ENCODE results near the gene SLC4A5.
"Not testable (repeated sequence)": the region's sequence is repeated elsewhere in the genome, so short reads cannot be mapped to it uniquely, and the experiment has no call there.

The SLC4A5 gene

GRCh38 chr2:74246496-74247195 lies 96.6 kb downstream of the SLC4A5 start:
- no peak for DNase-seq (ENCODE audit: low read depth, low spot score)
- no peak overlapping the region for H3K27ac ChIP-seq

GRCh38 chr2:74244286-74244685 lies 98.9 kb downstream of the SLC4A5 start:
- no peak overlapping the region for H3K27ac ChIP-seq
- no peak for DNase-seq (ENCODE audit: low read depth, low spot score)

- DNase-seq (ENCODE audit: low read depth, low spot score) = no peak
- no peak overlapping the region for H3K27ac ChIP-seq
Observed at GRCh38 chr2:74242354-74243071, 100.7 kb downstream of the SLC4A5 start.

- H3K27ac ChIP-seq = no peak overlapping the region
- no peak for DNase-seq (ENCODE audit: low read depth, low spot score)
Observed at GRCh38 chr2:74239346-74239745, 103.9 kb downstream of the SLC4A5 start.

- no peak overlapping the region for H3K27ac ChIP-seq
- no peak for DNase-seq (ENCODE audit: low read depth, low spot score)
Observed at GRCh38 chr2:74238879-74239278, 104.3 kb downstream of the SLC4A5 start.

- no peak for DNase-seq (ENCODE audit: low read depth, low spot score)
- no peak overlapping the region for H3K27ac ChIP-seq
Observed at GRCh38 chr2:74235041-74235440, 108.2 kb downstream of the SLC4A5 start.

- no peak for DNase-seq (ENCODE audit: low read depth, low spot score)
- no peak overlapping the region for H3K27ac ChIP-seq
Observed at GRCh38 chr2:74233648-74234047, 109.6 kb downstream of the SLC4A5 start.

- no peak for DNase-seq (ENCODE audit: low read depth, low spot score)
- no peak overlapping the region for H3K27ac ChIP-seq
Observed at GRCh38 chr2:74232426-74232825, 110.8 kb downstream of the SLC4A5 start.

GRCh38 chr2:74229865-74230264 lies 113.4 kb downstream of the SLC4A5 start:
- not testable (repeated sequence) for H3K27ac ChIP-seq; DNase-seq (ENCODE audit: low read depth, low spot score)

- no peak for DNase-seq (ENCODE audit: low read depth, low spot score)
- H3K27ac ChIP-seq = no peak overlapping the region
Observed at GRCh38 chr2:74228772-74229171, 114.4 kb downstream of the SLC4A5 start.

GRCh38 chr2:74227646-74228045 lies 115.6 kb downstream of the SLC4A5 start:
- no peak overlapping the region for H3K27ac ChIP-seq
- no peak for DNase-seq (ENCODE audit: low read depth, low spot score)

- peak overlapping the region; percentile 31 for H3K27ac ChIP-seq
- no peak for DNase-seq (ENCODE audit: low read depth, low spot score)
Observed at GRCh38 chr2:74226648-74227213, 116.5 kb downstream of the SLC4A5 start.

GRCh38 chr2:74225698-74226459 lies 117.3 kb downstream of the SLC4A5 start:
- peak overlapping the region; percentile 31 for H3K27ac ChIP-seq
- DNase-seq (ENCODE audit: low read depth, low spot score) = no peak

GRCh38 chr2:74223941-74224770 lies 119.1 kb downstream of the SLC4A5 start:
- no peak for DNase-seq (ENCODE audit: low read depth, low spot score)
- H3K27ac ChIP-seq = peak overlapping the region; percentile 51

- no peak overlapping the region for H3K27ac ChIP-seq
- DNase-seq (ENCODE audit: low read depth, low spot score) = no peak
Observed at GRCh38 chr2:74222300-74222650, 120.9 kb downstream of the SLC4A5 start.

- DNase-seq (ENCODE audit: low read depth, low spot score) = no peak
- no peak overlapping the region for H3K27ac ChIP-seq
Observed at GRCh38 chr2:74221604-74222299, 121.5 kb downstream of the SLC4A5 start.

- no peak for DNase-seq (ENCODE audit: low read depth, low spot score)
- no peak overlapping the region for H3K27ac ChIP-seq
Observed at GRCh38 chr2:74221091-74221490, 122.1 kb downstream of the SLC4A5 start.

GRCh38 chr2:74219846-74220486 lies 123.2 kb downstream of the SLC4A5 start:
- H3K27ac ChIP-seq = no peak overlapping the region
- DNase-seq (ENCODE audit: low read depth, low spot score) = no peak

- no peak overlapping the region for H3K27ac ChIP-seq
- no peak for DNase-seq (ENCODE audit: low read depth, low spot score)
Observed at GRCh38 chr2:74216642-74217041, 126.6 kb downstream of the SLC4A5 start.

Data from epithelial cell of prostate (primary cell).